ENCODE measurements around the gene DCBLD2. TPM values are rescaled to one million over a fixed set of nuclear protein-coding genes. Genes with fewer than 3 reads are reported as not detected.
A peak's percentile ranks its signal among the peaks of the same experiment; 100 is the strongest.

The DCBLD2 gene
- total and polyA plus RNA-seq, 4 experiments from 2014 or later: 0.52 to 2.5 (median 1.4) TPM

- Histone ChIP-seq H3K36me3 (ENCODE audit: insufficient read depth, low read length) (no peaks in the 10 kb centered on the region), H3K9me3 (ENCODE audit: control insufficient read depth in 1 of 2, low read length in 2 of 2) (no peaks in the 10 kb centered on the region), H3K4me3 (ENCODE audit: low read length in 2 of 2) (no peak overlapping the region), H3K4me1 (ENCODE audit: insufficient read depth, low read length) (no peaks in the 10 kb centered on the region), H3K27me3 (ENCODE audit: insufficient read depth, low read length) (no peaks in the 10 kb centered on the region), H3K27ac (ENCODE audit: low read depth, low read length) (no peak overlapping the region)
- Mint-ChIP-seq H3K4me3 (no peak overlapping the region), H3K27me3 (peaks cover 0 to 2% of the 10 kb centered on the region in 2 donors), H3K9me3 (no peaks in the 10 kb centered on the region), H3K4me1 (no peaks in the 10 kb centered on the region), H3K36me3 (no peaks in the 10 kb centered on the region), H3K27ac (no peak overlapping the region)
- no peak for DNase-seq
- intact Hi-C loops (cut with micrococcal nuclease): loop anchor here (5.0 to 10.0 kb wide), 2 partner anchors 180 to 213 kb away; no protein-coding TSS in a partner anchor
- CTCF ChIA-PET (ENCODE audit: partially characterized antibody): interaction anchor here (0.7 to 5.4 kb wide), 8 partner anchors 9 to 1940 kb away, joined by 3 to 47 read pairs (median 6); no protein-coding TSS in a partner anchor
- POLR2A ChIA-PET (ENCODE audit: partially characterized antibody): no interaction called here
Measured at GRCh38 chr3:98814817-98815420, 86.6 kb downstream of the DCBLD2 start.

- no peaks in the 10 kb centered on the region for H3K4me1 Mint-ChIP-seq
Measured at GRCh38 chr3:98812851-98813374, 88.6 kb downstream of the DCBLD2 start.

GRCh38 chr3:98811048-98811447 is 90.4 kb downstream of the DCBLD2 start:
- H3K36me3 Mint-ChIP-seq: no peaks in the 10 kb centered on the region
- no peaks in the 10 kb centered on the region for H3K4me1 Mint-ChIP-seq
- peaks cover 0 to 2% of the 10 kb centered on the region in 2 donors for H3K27me3 Mint-ChIP-seq
- Histone ChIP-seq H3K27ac (ENCODE audit: low read depth, low read length) (no peak overlapping the region), H3K4me1 (ENCODE audit: insufficient read depth, low read length) (no peaks in the 10 kb centered on the region), H3K9me3 (ENCODE audit: control insufficient read depth in 1 of 2, low read length in 2 of 2) (no peaks in the 10 kb centered on the region), H3K27me3 (ENCODE audit: insufficient read depth, low read length) (no peaks in the 10 kb centered on the region), H3K36me3 (ENCODE audit: insufficient read depth, low read length) (no peaks in the 10 kb centered on the region), H3K4me3 (ENCODE audit: low read length in 2 of 2) (no peak overlapping the region)
- peaks cover 0 to 2% (median 0%) of the 10 kb centered on the region in 8 donors for H3K9me3 Mint-ChIP-seq
- intact Hi-C loops (cut with micrococcal nuclease): loop anchor here (5.0 to 10.0 kb wide), 2 partner anchors 184 to 209 kb away; no protein-coding TSS in a partner anchor
- no peak overlapping the region for H3K4me3 Mint-ChIP-seq
- CTCF ChIA-PET (ENCODE audit: partially characterized antibody): interaction anchor here (1.0 kb wide), 1 partner anchor 772 kb away, joined by 4 read pairs; no protein-coding TSS in a partner anchor
- POLR2A ChIA-PET (ENCODE audit: partially characterized antibody): no interaction called here
- no peak overlapping the region for H3K27ac Mint-ChIP-seq
- DNase-seq: no peak

More at GRCh38 chr3:98812851-98813374, 88.6 kb downstream of the DCBLD2 start:
- H3K4me3 Mint-ChIP-seq: no peak overlapping the region
- H3K9me3 ChIP-seq (ENCODE audit: control insufficient read depth in 1 of 2, low read length in 2 of 2): no peaks in the 10 kb centered on the region
- H3K9me3 Mint-ChIP-seq: peaks cover 0 to 1% (median 0%) of the 10 kb centered on the region in 8 donors
- H3K27ac Mint-ChIP-seq: no peak overlapping the region
- CTCF ChIA-PET (ENCODE audit: partially characterized antibody): interaction anchor here (1.4 to 5.4 kb wide), 3 partner anchors 210 to 941 kb away, joined by 4 to 47 read pairs (median 6); no protein-coding TSS in a partner anchor
- POLR2A ChIA-PET (ENCODE audit: partially characterized antibody): no interaction called here
- no peaks in the 10 kb centered on the region for H3K36me3 Mint-ChIP-seq
- no peak overlapping the region for H3K27ac ChIP-seq (ENCODE audit: low read depth, low read length)
- H3K27me3 Mint-ChIP-seq: peaks cover 0 to 2% of the 10 kb centered on the region in 2 donors
- H3K4me3 ChIP-seq (ENCODE audit: low read length in 2 of 2): no peak overlapping the region
- peak in 4 of 5 donors; percentile 6 to 18 (median 14) for DNase-seq
- intact Hi-C loops (cut with micrococcal nuclease): loop anchor here (1.0 to 10.0 kb wide), 3 partner anchors 182 to 774 kb away; no protein-coding TSS in a partner anchor
- H3K4me1 ChIP-seq (ENCODE audit: insufficient read depth, low read length): no peaks in the 10 kb centered on the region
- no peaks in the 10 kb centered on the region for H3K27me3 ChIP-seq (ENCODE audit: insufficient read depth, low read length)
- no peaks in the 10 kb centered on the region for H3K36me3 ChIP-seq (ENCODE audit: insufficient read depth, low read length)

- peaks cover 0 to 2% (median 0%) of the 10 kb centered on the region in 8 donors for H3K9me3 Mint-ChIP-seq
- Histone ChIP-seq H3K4me3 (ENCODE audit: low read length in 2 of 2) (no peak overlapping the region), H3K36me3 (ENCODE audit: insufficient read depth, low read length) (no peaks in the 10 kb centered on the region), H3K27ac (ENCODE audit: low read depth, low read length) (no peak overlapping the region), H3K27me3 (ENCODE audit: insufficient read depth, low read length) (no peaks in the 10 kb centered on the region), H3K4me1 (ENCODE audit: insufficient read depth, low read length) (no peaks in the 10 kb centered on the region), H3K9me3 (ENCODE audit: control insufficient read depth in 1 of 2, low read length in 2 of 2) (no peaks in the 10 kb centered on the region)
- intact Hi-C loops (cut with micrococcal nuclease): no loop called here
- H3K4me1 Mint-ChIP-seq: no peaks in the 10 kb centered on the region
- peaks cover 0 to 2% of the 10 kb centered on the region in 2 donors for H3K27me3 Mint-ChIP-seq
- ChIA-PET CTCF (ENCODE audit: partially characterized antibody) (no interaction called here), POLR2A (ENCODE audit: partially characterized antibody) (no interaction called here)
- H3K4me3 Mint-ChIP-seq: no peak overlapping the region
- peaks cover 0 to 1% of the 10 kb centered on the region in 2 donors for H3K36me3 Mint-ChIP-seq
- no peak for DNase-seq
- no peak overlapping the region for H3K27ac Mint-ChIP-seq
Measured at GRCh38 chr3:98809557-98809956, 91.9 kb downstream of the DCBLD2 start.

GRCh38 chr3:98808071-98808470 is 93.4 kb downstream of the DCBLD2 start:
- DNase-seq: no peak
- POLR2A ChIA-PET (ENCODE audit: partially characterized antibody): no interaction called here
- Mint-ChIP-seq H3K4me1 (no peaks in the 10 kb centered on the region), H3K27ac (no peak overlapping the region), H3K9me3 (peaks cover 0 to 2% (median 0%) of the 10 kb centered on the region in 8 donors), H3K4me3 (no peak overlapping the region), H3K27me3 (no peaks in the 10 kb centered on the region), H3K36me3 (peaks cover 0 to 4% of the 10 kb centered on the region in 2 donors)
- CTCF ChIA-PET (ENCODE audit: partially characterized antibody): interaction anchor here (0.6 kb wide), 1 partner anchor 10 kb away, joined by 3 read pairs; no protein-coding TSS in a partner anchor
- H3K27me3 ChIP-seq (ENCODE audit: insufficient read depth, low read length): no peaks in the 10 kb centered on the region
- no peaks in the 10 kb centered on the region for H3K4me1 ChIP-seq (ENCODE audit: insufficient read depth, low read length)
- H3K9me3 ChIP-seq (ENCODE audit: control insufficient read depth in 1 of 2, low read length in 2 of 2): no peaks in the 10 kb centered on the region
- intact Hi-C loops (cut with micrococcal nuclease): no loop called here
- H3K27ac ChIP-seq (ENCODE audit: low read depth, low read length): no peak overlapping the region
- no peaks in the 10 kb centered on the region for H3K36me3 ChIP-seq (ENCODE audit: insufficient read depth, low read length)
- no peak overlapping the region for H3K4me3 ChIP-seq (ENCODE audit: low read length in 2 of 2)

- H3K36me3 Mint-ChIP-seq: peaks cover 0 to 4% of the 10 kb centered on the region in 2 donors
- Histone ChIP-seq H3K27ac (ENCODE audit: low read depth, low read length) (no peak overlapping the region), H3K4me3 (ENCODE audit: low read length in 2 of 2) (no peak overlapping the region), H3K36me3 (ENCODE audit: insufficient read depth, low read length) (no peaks in the 10 kb centered on the region), H3K27me3 (ENCODE audit: insufficient read depth, low read length) (no peaks in the 10 kb centered on the region), H3K9me3 (ENCODE audit: control insufficient read depth in 1 of 2, low read length in 2 of 2) (no peaks in the 10 kb centered on the region), H3K4me1 (ENCODE audit: insufficient read depth, low read length) (no peaks in the 10 kb centered on the region)
- H3K27ac Mint-ChIP-seq: no peak overlapping the region
- H3K9me3 Mint-ChIP-seq: peaks cover 0 to 2% (median 0%) of the 10 kb centered on the region in 8 donors
- intact Hi-C loops (cut with micrococcal nuclease): no loop called here
- ChIA-PET POLR2A (ENCODE audit: partially characterized antibody) (no interaction called here), CTCF (ENCODE audit: partially characterized antibody) (interaction anchor here (0.6 kb wide), 1 partner anchor 11 kb away, joined by 3 read pairs; no protein-coding TSS in a partner anchor)
- DNase-seq: no peak
- no peaks in the 10 kb centered on the region for H3K4me1 Mint-ChIP-seq
- H3K4me3 Mint-ChIP-seq: no peak overlapping the region
- H3K27me3 Mint-ChIP-seq: no peaks in the 10 kb centered on the region
Measured at GRCh38 chr3:98807561-98807960, 93.9 kb downstream of the DCBLD2 start.

- no peaks in the 10 kb centered on the region for H3K36me3 ChIP-seq (ENCODE audit: insufficient read depth, low read length)
- Mint-ChIP-seq H3K36me3 (peaks cover 0 to 4% of the 10 kb centered on the region in 2 donors), H3K27ac (no peak overlapping the region), H3K9me3 (peaks cover 0 to 2% (median 0%) of the 10 kb centered on the region in 8 donors), H3K27me3 (no peaks in the 10 kb centered on the region), H3K4me3 (no peak overlapping the region), H3K4me1 (no peaks in the 10 kb centered on the region)
- ChIA-PET POLR2A (ENCODE audit: partially characterized antibody) (no interaction called here), CTCF (ENCODE audit: partially characterized antibody) (interaction anchor here (2.0 kb wide), 1 partner anchor 8 kb away, joined by 5 read pairs; no protein-coding TSS in a partner anchor)
- H3K4me1 ChIP-seq (ENCODE audit: insufficient read depth, low read length): no peaks in the 10 kb centered on the region
- H3K4me3 ChIP-seq (ENCODE audit: low read length in 2 of 2): no peak overlapping the region
- H3K9me3 ChIP-seq (ENCODE audit: control insufficient read depth in 1 of 2, low read length in 2 of 2): no peaks in the 10 kb centered on the region
- DNase-seq: no peak
- no peak overlapping the region for H3K27ac ChIP-seq (ENCODE audit: low read depth, low read length)
- H3K27me3 ChIP-seq (ENCODE audit: insufficient read depth, low read length): no peaks in the 10 kb centered on the region
- intact Hi-C loops (cut with micrococcal nuclease): no loop called here
Measured at GRCh38 chr3:98807011-98807410, 94.5 kb downstream of the DCBLD2 start.
